ENCODE data around the gene EIF3F.

EIF3F gene

GRCh38 chr11:7986768-7987559 lies at the start of gene EIF3F:
EIF3F (plus strand) TSS chr11:7987337; CDS start chr11:7987353, 16 bp downstream.
- peak; percentile 100 for ATAC-seq

GRCh38 chr11:7941146-7941545 lies 46.0 kb upstream of the EIF3F start:
- no peak for ATAC-seq
- TF ChIP-seq TOX (CRISPR knock-in tag; IDR thresholded peaks at IDR 0.05; ENCODE audit: borderline replicate concordance) = no peak
- TF ChIP-seq PPARA (CRISPR knock-in tag; IDR thresholded peaks at IDR 0.05; ENCODE audit: borderline replicate concordance) = no peak
- TF ChIP-seq ZNF565 (CRISPR knock-in tag; conservative IDR thresholded peaks at IDR 0.05; ENCODE audit: low read depth) = no peak
- TF ChIP-seq CREB5 (CRISPR knock-in tag; IDR thresholded peaks at IDR 0.05; ENCODE audit: low read depth) = no peak
- TF ChIP-seq ESRRG (CRISPR knock-in tag; IDR thresholded peaks at IDR 0.05) = no peak
- no peak for TF ChIP-seq ZNF70 (CRISPR knock-in tag; IDR thresholded peaks at IDR 0.05)
- no peak for TF ChIP-seq TCF4 (CRISPR knock-in tag; IDR thresholded peaks at IDR 0.05; ENCODE audit: borderline replicate concordance)
- TF ChIP-seq CSDC2 (CRISPR knock-in tag; IDR thresholded peaks at IDR 0.05) = no peak
- TF ChIP-seq, protein P1, sequence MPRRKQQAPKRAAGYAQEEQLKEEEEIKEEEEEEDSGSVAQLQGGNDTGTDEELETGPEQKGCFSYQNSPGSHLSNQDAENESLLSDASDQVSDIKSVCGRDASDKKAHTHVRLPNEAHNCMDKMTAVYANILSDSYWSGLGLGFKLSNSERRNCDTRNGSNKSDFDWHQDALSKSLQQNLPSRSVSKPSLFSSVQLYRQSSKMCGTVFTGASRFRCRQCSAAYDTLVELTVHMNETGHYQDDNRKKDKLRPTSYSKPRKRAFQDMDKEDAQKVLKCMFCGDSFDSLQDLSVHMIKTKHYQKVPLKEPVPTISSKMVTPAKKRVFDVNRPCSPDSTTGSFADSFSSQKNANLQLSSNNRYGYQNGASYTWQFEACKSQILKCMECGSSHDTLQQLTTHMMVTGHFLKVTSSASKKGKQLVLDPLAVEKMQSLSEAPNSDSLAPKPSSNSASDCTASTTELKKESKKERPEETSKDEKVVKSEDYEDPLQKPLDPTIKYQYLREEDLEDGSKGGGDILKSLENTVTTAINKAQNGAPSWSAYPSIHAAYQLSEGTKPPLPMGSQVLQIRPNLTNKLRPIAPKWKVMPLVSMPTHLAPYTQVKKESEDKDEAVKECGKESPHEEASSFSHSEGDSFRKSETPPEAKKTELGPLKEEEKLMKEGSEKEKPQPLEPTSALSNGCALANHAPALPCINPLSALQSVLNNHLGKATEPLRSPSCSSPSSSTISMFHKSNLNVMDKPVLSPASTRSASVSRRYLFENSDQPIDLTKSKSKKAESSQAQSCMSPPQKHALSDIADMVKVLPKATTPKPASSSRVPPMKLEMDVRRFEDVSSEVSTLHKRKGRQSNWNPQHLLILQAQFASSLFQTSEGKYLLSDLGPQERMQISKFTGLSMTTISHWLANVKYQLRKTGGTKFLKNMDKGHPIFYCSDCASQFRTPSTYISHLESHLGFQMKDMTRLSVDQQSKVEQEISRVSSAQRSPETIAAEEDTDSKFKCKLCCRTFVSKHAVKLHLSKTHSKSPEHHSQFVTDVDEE (CRISPR knock-in tag; IDR thresholded peaks at IDR 0.05) = no peak
- TF ChIP-seq PATZ1 (CRISPR knock-in tag; IDR thresholded peaks at IDR 0.05; ENCODE audit: borderline replicate concordance) = no peak
- no peak for TF ChIP-seq GLIS3 (CRISPR knock-in tag; IDR thresholded peaks at IDR 0.05)
- TF ChIP-seq ZNF8 (CRISPR knock-in tag; IDR thresholded peaks at IDR 0.05) = no peak
- no peak for TF ChIP-seq SNAI2 (CRISPR knock-in tag; IDR thresholded peaks at IDR 0.05)
- TF ChIP-seq OSR1 (CRISPR knock-in tag; IDR thresholded peaks at IDR 0.05) = no peak
- TF ChIP-seq ZFP30 (CRISPR knock-in tag; IDR thresholded peaks at IDR 0.05) = no peak
- TF ChIP-seq, protein P2, sequence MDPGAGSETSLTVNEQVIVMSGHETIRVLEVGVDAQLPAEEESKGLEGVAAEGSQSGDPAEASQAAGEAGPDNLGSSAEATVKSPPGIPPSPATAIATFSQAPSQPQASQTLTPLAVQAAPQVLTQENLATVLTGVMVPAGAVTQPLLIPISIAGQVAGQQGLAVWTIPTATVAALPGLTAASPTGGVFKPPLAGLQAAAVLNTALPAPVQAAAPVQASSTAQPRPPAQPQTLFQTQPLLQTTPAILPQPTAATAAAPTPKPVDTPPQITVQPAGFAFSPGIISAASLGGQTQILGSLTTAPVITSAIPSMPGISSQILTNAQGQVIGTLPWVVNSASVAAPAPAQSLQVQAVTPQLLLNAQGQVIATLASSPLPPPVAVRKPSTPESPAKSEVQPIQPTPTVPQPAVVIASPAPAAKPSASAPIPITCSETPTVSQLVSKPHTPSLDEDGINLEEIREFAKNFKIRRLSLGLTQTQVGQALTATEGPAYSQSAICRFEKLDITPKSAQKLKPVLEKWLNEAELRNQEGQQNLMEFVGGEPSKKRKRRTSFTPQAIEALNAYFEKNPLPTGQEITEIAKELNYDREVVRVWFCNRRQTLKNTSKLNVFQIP (CRISPR knock-in tag; IDR thresholded peaks at IDR 0.05; ENCODE audit: borderline replicate concordance, low read depth) = no peak

More at GRCh38 chr11:7986768-7987559, at the start of gene EIF3F:
- TF ChIP-seq RARB (CRISPR knock-in tag; IDR thresholded peaks at IDR 0.05) (no peak), ZNF70 (CRISPR knock-in tag; IDR thresholded peaks at IDR 0.05) (peak; percentile 97), CREB5 (CRISPR knock-in tag; IDR thresholded peaks at IDR 0.05; ENCODE audit: low read depth) (no peak)
- TF ChIP-seq, protein P2 (CRISPR knock-in tag; IDR thresholded peaks at IDR 0.05; ENCODE audit: borderline replicate concordance, low read depth) = peak; percentile 36; the same call in 1 of the 2 replicates

GRCh38 chr11:7941608-7942007 lies 45.5 kb upstream of the EIF3F start, which contains the start of gene OR10A3:
OR10A3 (minus strand) TSS chr11:7941708; CDS start chr11:7939520, 2,188 bp downstream.
- TF ChIP-seq OSR1 (CRISPR knock-in tag; IDR thresholded peaks at IDR 0.05) = no peak
- TF ChIP-seq PPARA (CRISPR knock-in tag; IDR thresholded peaks at IDR 0.05; ENCODE audit: borderline replicate concordance) = no peak
- no peak for TF ChIP-seq TCF4 (CRISPR knock-in tag; IDR thresholded peaks at IDR 0.05; ENCODE audit: borderline replicate concordance)
- no peak for TF ChIP-seq ZNF565 (CRISPR knock-in tag; conservative IDR thresholded peaks at IDR 0.05; ENCODE audit: low read depth)
- TF ChIP-seq BACH2 (CRISPR knock-in tag; IDR thresholded peaks at IDR 0.05; ENCODE audit: borderline replicate concordance) = no peak
- TF ChIP-seq RARB (CRISPR knock-in tag; IDR thresholded peaks at IDR 0.05) = no peak
- no peak for ATAC-seq
